HFFc6 (cell line): ENCODE data around the gene DAPK3. TPM values are rescaled to one million over a fixed set of nuclear protein-coding genes. Genes with fewer than 3 reads are reported as not detected.
"Not testable (repeated sequence)": the region's sequence is repeated elsewhere in the genome, so short reads cannot be mapped to it uniquely, and the experiment has no call there.

ENCODE experiments used
- DNase-seq: peaks from one replicate; pipeline ENCODE4 v3.0.0-alpha.2; 2018
- H3K27ac Mint-ChIP-seq: 2 replicates; pipeline ENCODE4 v1.8.0; 2020; ENCODE audit warnings: mild to moderate bottlenecking, mixed read lengths
- H3K27me3 Mint-ChIP-seq: 2 replicates; pipeline ENCODE4 v1.8.0; 2021; ENCODE audit warnings: mild to moderate bottlenecking, moderate library complexity, mixed read lengths; ENCODE audit not compliant: insufficient read depth
- H3K36me3 Mint-ChIP-seq: 2 replicates; pipeline ENCODE4 v1.8.0; 2021; ENCODE audit warnings: low read depth, mixed read lengths
- H3K4me1 Mint-ChIP-seq: 2 replicates; pipeline ENCODE4 v1.8.0; 2020; ENCODE audit warnings: low read depth, mixed read lengths
- H3K4me3 Mint-ChIP-seq: 2 replicates; pipeline ENCODE4 v1.8.0; 2020; ENCODE audit warnings: mild to moderate bottlenecking, moderate library complexity, mixed read lengths
- H3K9me3 Mint-ChIP-seq: 2 replicates; pipeline ENCODE4 v1.8.0; 2020; ENCODE audit warnings: mild to moderate bottlenecking, mixed read lengths
- CTCF ChIP-seq: fragments of 200-600 bp; sonication (generic); IDR thresholded peaks from 2 replicates; pipeline ENCODE4 v1.5.0; 2021; ENCODE audit warnings: antibody characterized with exemption, mild to moderate bottlenecking
- total RNA-seq, 6 experiments: library from RNA; stranded (reverse); fragmentation: NEBNext Ultra II Directional; extraction: Animal tissue kit (Norgen Biotek cat#: 25700); gene quantifications; 2 replicates in 1 of 6; 3 replicates in 5 of 6; pipeline ENCODE4 v1.2.3, GENCODE V29; 2021

Gene DAPK3
- total RNA-seq, 6 experiments from 2014 or later: 116 to 140 (median 128) TPM

- peak; percentile 66 for TF ChIP-seq CTCF
- H3K36me3 Mint-ChIP-seq: peaks cover 34% of the 10 kb centered on the region
Measured at GRCh38 chr19:3969435-3970312, 1.2 kb downstream of the DAPK3 start.

GRCh38 chr19:3968556-3969434 is 2.1 kb downstream of the DAPK3 start:
- H3K9me3 Mint-ChIP-seq: peaks cover 13% of the 10 kb centered on the region; the same call in 1 of the 2 replicates
- peak overlapping the region; percentile 97 for H3K27ac Mint-ChIP-seq
- peak; percentile 99 for DNase-seq
- peaks cover 30% of the 10 kb centered on the region for H3K4me1 Mint-ChIP-seq
- peaks cover 37% of the 10 kb centered on the region for H3K27me3 Mint-ChIP-seq
- TF ChIP-seq CTCF: no peak
- H3K4me3 Mint-ChIP-seq: peak overlapping the region; percentile 96
- H3K36me3 Mint-ChIP-seq: peaks cover 34% of the 10 kb centered on the region

More at GRCh38 chr19:3969435-3970312, 1.2 kb downstream of the DAPK3 start:
- H3K9me3 Mint-ChIP-seq: peaks cover 13% of the 10 kb centered on the region; the same call in 1 of the 2 replicates
- peak overlapping the region; percentile 96 for H3K4me3 Mint-ChIP-seq
- peak overlapping the region; percentile 97 for H3K27ac Mint-ChIP-seq
- peak; percentile 83 for DNase-seq
- H3K27me3 Mint-ChIP-seq: peaks cover 37% of the 10 kb centered on the region
- peaks cover 30% of the 10 kb centered on the region for H3K4me1 Mint-ChIP-seq

GRCh38 chr19:3967983-3968382 is 2.9 kb downstream of the DAPK3 start:
- H3K4me1 Mint-ChIP-seq: peaks cover 30% of the 10 kb centered on the region
- peaks cover 13% of the 10 kb centered on the region; the same call in 1 of the 2 replicates for H3K9me3 Mint-ChIP-seq
- peak overlapping the region; percentile 97 for H3K27ac Mint-ChIP-seq
- H3K36me3 Mint-ChIP-seq: peaks cover 34% of the 10 kb centered on the region
- peak overlapping the region; percentile 96 for H3K4me3 Mint-ChIP-seq
- peaks cover 37% of the 10 kb centered on the region for H3K27me3 Mint-ChIP-seq
- DNase-seq: not testable (repeated sequence)

- no peak for DNase-seq
- Mint-ChIP-seq H3K4me1 (peaks cover 30% of the 10 kb centered on the region), H3K27ac (peak overlapping the region; percentile 70), H3K9me3 (peaks cover 12% of the 10 kb centered on the region; the same call in 1 of the 2 replicates), H3K27me3 (peaks cover 25% of the 10 kb centered on the region), H3K4me3 (peak overlapping the region; percentile 32; the same call in 1 of the 2 replicates), H3K36me3 (peaks cover 34% of the 10 kb centered on the region)
- TF ChIP-seq CTCF: no peak
Measured at GRCh38 chr19:3966051-3967017, 4.6 kb downstream of the DAPK3 start.

- Mint-ChIP-seq H3K27ac (no peak overlapping the region; the same call in 1 of the 2 replicates), H3K27me3 (peaks cover 9% of the 10 kb centered on the region), H3K36me3 (peaks cover 23% of the 10 kb centered on the region), H3K4me1 (peaks cover 22% of the 10 kb centered on the region), H3K4me3 (no peak overlapping the region), H3K9me3 (no peaks in the 10 kb centered on the region)
- no peak for TF ChIP-seq CTCF
- DNase-seq: no peak
Measured at GRCh38 chr19:3964256-3965194, 6.4 kb downstream of the DAPK3 start.
